ENCODE measurements around the gene ADCY2.
"Not testable (repeated sequence)": the region's sequence is repeated elsewhere in the genome, so short reads cannot be mapped to it uniquely, and the experiment has no call there.

Gene ADCY2

GRCh38 chr5:7419846-7420245 lies 23.9 kb downstream of the ADCY2 start:
- DNase-seq = no peak
- intact Hi-C loops (cut with DNase I; ENCODE audit: low total_unique reads) = no loop called here
- H3K36me3 ChIP-seq = no peaks in the 10 kb centered on the region

DNA sequence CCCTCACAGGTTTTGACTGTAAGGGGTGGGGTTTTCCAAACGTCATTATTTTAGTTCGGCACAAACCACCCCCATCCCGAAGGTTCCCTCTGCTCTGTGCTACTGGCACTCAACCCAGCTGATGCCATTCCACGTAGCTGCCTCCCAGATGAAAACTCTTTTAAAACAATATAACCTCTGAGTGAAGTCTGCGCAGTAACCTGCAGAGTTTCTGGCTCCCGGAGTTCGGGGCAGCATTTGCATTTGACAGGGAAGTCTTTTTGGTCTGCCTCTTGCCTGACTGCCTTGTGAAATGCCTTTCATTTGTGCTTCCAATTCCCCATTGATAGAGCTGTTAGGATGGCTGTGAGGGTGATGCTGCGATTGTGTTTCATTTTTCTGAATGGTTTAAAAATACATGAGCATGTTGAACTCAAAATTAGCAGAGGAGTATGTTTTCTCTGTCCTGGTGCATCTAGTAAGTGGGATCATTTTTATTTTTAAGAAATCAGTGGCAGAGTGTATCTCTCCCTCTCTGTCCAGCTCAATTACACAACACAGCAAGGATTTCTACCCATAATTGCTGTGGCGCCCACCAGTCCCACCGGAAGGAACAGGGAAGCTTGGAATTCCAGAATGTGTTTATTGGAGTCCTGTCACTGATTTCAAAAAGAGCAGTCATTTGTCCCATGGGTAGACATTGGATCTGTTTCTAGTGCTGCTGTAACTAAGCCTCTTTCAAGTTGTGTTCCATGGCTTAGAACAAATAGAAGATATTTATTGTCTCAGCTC lies 24.8 kb downstream of the ADCY2 start:
- no peak overlapping the region for H3K27ac ChIP-seq
- intact Hi-C loops (cut with DNase I; ENCODE audit: low total_unique reads) = no loop called here
- no peaks in the 10 kb centered on the region for H3K9me3 ChIP-seq
- DNase-seq = no peak
- peaks cover 0 to 3% of the 10 kb centered on the region in 2 donors for H3K27me3 ChIP-seq
- H3K4me1 ChIP-seq = peaks cover 0 to 12% (median 0%) of the 10 kb centered on the region in 4 donors
- TF ChIP-seq, protein P1, sequence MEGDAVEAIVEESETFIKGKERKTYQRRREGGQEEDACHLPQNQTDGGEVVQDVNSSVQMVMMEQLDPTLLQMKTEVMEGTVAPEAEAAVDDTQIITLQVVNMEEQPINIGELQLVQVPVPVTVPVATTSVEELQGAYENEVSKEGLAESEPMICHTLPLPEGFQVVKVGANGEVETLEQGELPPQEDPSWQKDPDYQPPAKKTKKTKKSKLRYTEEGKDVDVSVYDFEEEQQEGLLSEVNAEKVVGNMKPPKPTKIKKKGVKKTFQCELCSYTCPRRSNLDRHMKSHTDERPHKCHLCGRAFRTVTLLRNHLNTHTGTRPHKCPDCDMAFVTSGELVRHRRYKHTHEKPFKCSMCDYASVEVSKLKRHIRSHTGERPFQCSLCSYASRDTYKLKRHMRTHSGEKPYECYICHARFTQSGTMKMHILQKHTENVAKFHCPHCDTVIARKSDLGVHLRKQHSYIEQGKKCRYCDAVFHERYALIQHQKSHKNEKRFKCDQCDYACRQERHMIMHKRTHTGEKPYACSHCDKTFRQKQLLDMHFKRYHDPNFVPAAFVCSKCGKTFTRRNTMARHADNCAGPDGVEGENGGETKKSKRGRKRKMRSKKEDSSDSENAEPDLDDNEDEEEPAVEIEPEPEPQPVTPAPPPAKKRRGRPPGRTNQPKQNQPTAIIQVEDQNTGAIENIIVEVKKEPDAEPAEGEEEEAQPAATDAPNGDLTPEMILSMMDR (IDR thresholded peaks at IDR 0.05) = no peak
- H3K36me3 ChIP-seq = no peaks in the 10 kb centered on the region
- no peak overlapping the region for H3K4me3 ChIP-seq

More at GRCh38 chr5:7419846-7420245, 23.9 kb downstream of the ADCY2 start:
- Histone ChIP-seq H3K27me3 (peaks cover 0 to 3% of the 10 kb centered on the region in 2 donors), H3K4me3 (no peak overlapping the region), H3K27ac (no peak overlapping the region), H3K9me3 (no peaks in the 10 kb centered on the region), H3K4me1 (peaks cover 0 to 12% (median 0%) of the 10 kb centered on the region in 4 donors)
- TF ChIP-seq, protein P1 (IDR thresholded peaks at IDR 0.05) = no peak

GRCh38 chr5:7422316-7423106 lies 26.6 kb downstream of the ADCY2 start:
- no peak for DNase-seq
- Histone ChIP-seq H3K4me3 (no peak overlapping the region), H3K27me3 (peaks cover 0 to 3% of the 10 kb centered on the region in 2 donors), H3K36me3 (no peaks in the 10 kb centered on the region), H3K4me1 (peaks cover 0 to 12% (median 0%) of the 10 kb centered on the region in 4 donors), H3K27ac (no peak overlapping the region), H3K9me3 (no peaks in the 10 kb centered on the region)
- TF ChIP-seq, protein P1 (IDR thresholded peaks at IDR 0.05) = no peak
- intact Hi-C loops (cut with DNase I; ENCODE audit: low total_unique reads) = no loop called here

DNA sequence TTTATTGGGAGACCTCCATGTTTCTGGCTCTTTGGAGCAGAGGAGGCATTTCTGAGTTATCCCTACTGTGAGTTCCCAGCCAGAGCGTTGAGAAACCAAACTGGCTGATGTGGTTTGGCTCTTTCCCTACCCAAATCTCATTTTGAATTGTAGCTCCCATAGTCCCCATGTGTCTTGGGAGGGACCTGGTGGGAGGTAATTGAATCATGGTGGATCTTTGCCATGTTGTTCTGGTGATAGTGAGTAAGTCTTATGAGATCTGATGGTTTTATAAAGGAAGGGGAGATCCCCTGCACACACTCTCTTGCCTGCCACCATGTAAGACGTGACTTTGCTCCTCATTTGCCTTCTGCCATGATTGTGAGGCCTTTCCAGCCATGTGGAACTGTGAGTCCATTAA lies 27.3 kb downstream of the ADCY2 start:
- H3K9me3 ChIP-seq; DNase-seq; H3K27ac ChIP-seq; H3K36me3 ChIP-seq; intact Hi-C loops (cut with DNase I; ENCODE audit: low total_unique reads); H3K4me3 ChIP-seq; H3K27me3 ChIP-seq: not testable (repeated sequence)
- peaks cover 0 to 12% (median 0%) of the 10 kb centered on the region in 4 donors for H3K4me1 ChIP-seq

DNA sequence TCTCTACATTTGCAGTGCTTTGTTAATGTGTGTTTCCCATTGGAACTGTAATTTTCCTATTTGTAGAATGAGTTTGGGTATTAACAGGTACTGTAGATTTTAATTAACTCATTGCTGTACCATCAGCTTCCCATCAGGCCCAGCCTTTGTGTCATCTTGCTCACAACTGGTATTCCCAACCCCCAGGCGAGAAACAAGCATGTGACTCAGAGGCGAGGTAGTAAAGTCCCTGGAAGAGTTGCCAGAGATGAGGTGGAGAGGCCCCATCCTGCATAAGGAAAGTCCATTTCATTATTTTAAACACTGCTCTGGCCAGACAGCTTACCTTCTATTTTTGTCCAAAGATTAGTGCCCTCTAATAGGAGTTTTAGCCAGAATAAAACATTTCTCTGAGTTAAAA lies 29.9 kb downstream of the ADCY2 start:
- Histone ChIP-seq H3K36me3 (no peaks in the 10 kb centered on the region), H3K9me3 (no peaks in the 10 kb centered on the region), H3K27ac (no peak overlapping the region), H3K27me3 (no peaks in the 10 kb centered on the region), H3K4me3 (no peak overlapping the region), H3K4me1 (peaks cover 0 to 6% (median 0%) of the 10 kb centered on the region in 4 donors)
- DNase-seq = no peak
- TF ChIP-seq, protein P1 (IDR thresholded peaks at IDR 0.05) = no peak
- intact Hi-C loops (cut with DNase I; ENCODE audit: low total_unique reads) = no loop called here

DNA sequence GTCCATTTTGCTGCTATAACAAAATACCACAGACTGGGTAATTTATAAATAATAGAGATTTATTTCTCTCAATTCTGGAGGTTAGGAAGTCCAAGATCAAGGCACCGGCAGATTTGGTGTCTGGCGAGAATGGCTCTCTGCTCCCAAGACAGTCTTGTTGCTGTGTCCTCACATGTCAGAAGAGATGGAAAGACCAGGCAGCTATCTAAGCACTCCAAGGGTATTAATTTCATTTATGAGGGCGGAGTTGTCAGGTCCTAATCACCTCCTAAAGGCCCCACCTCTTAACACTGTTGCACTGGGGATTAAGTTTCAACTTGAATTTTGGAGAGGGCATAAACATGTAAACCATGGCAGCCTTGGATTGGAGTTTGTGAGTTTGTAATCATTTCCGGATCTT lies 30.3 kb downstream of the ADCY2 start:
- H3K4me3 ChIP-seq = no peak overlapping the region
- no peaks in the 10 kb centered on the region for H3K36me3 ChIP-seq
- DNase-seq = no peak
- TF ChIP-seq, protein P1 (IDR thresholded peaks at IDR 0.05) = no peak
- H3K27me3 ChIP-seq = no peaks in the 10 kb centered on the region
- intact Hi-C loops (cut with DNase I; ENCODE audit: low total_unique reads) = no loop called here
- H3K4me1 ChIP-seq = peaks cover 0 to 2% (median 0%) of the 10 kb centered on the region in 4 donors
- no peaks in the 10 kb centered on the region for H3K9me3 ChIP-seq
- no peak overlapping the region for H3K27ac ChIP-seq
